Fibroblast of peridontal ligament (primary cell): ENCODE results near the gene MYCBP2.

Experiments used
- DNase-seq: peaks from one replicate; pipeline ENCODE4 v3.0.0-alpha.2; 2010; ENCODE audit errors: extremely low read depth

Gene MYCBP2

DNA sequence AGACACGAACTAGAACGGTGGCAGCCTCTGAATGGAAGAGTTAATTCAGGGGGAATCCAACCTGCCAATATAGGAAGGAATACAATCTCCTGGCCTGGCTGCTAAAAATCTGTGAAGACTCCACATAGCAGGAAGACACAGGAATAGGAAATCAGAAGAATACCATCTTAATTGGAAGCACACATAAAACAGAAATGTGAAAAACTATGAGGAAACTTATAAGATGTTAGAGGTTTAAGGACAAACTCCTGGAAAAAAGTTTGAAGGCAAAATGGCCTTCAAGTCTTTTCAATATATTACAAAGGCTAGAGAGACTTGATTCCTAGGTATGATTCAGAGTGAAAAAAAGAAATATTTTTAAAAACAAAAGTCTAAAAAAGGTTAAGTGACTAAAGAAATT, 221.8 kb downstream of the MYCBP2 start:
- no peak for DNase-seq

DNA sequence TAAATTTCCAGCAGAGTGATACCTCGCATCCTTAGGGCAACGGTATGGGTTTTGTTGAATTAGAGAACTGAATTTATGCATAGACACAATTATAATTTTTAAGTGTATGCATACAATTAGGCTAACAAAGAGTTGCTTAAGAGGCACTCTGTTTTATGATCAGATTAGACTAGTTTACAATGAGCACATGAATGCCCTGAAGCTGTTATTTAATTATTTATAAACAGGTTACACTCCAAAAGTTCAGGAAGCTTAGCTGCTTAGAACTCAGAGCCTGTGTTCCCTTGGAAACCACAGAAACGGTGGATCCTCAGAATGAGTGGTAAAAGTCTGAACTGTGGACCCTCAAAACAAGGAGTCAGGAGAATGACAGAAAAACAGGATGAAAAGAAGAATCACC, 227.5 kb downstream of the MYCBP2 start:
- no peak for DNase-seq

DNA sequence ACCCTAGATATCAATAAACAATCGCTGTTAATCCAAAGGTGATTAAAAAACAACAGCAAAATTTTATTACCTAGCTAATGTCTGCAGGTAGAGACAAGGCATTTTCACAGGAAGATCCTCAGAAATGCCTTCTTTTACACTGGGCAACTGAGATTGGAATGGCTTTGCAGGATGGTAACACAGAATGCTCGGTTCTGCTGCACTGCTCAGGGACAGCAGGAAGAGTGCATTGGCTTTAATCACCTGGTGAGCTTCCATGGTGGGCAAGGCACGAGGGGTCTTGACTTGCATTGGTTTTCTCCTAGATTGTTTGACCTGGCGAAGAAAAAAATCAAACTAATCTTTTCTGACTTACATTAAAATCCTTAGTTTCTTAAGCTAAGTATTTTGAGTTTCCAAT, 231.6 kb downstream of the MYCBP2 start:
- no peak for DNase-seq

GRCh38 chr13:77094773-77095172, 232.1 kb downstream of the MYCBP2 start:
- no peak for DNase-seq

DNA sequence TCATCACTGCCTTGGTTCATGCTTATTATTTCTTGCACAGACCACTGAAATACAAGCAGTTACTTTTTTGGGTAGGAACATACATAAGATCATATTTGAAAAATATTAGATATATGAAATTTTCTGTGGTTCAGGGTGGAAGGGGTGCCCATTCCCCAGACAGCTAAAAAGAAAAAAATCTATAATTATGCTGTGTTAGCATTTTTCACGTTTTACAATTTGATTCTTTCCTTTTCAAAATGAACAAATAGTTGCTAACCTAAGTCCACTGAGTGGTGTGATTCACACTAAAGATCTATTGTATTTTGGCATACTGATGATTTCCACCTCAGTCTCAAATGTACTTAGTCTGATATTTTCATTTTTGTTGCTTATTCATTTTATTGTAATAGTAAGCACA, 233.2 kb downstream of the MYCBP2 start:
- no peak for DNase-seq

DNA sequence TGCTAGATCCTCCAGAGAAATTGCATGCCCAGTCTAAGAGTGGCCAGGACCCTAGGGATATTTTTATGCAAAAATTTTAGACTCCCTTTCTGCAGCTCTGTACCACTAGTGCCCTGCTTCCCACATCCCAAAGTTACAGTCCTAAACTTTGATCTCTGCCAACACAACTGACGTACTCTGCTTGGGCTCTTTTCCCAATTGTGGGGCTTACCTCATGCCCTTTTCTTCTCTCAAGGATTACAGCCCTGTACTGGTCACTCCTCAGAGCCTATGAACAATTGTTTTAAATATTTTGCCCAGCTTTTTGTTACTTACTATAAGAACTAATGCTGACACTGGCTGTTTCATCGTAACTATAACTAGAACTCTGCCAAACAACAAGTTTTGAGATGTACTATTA, 242.1 kb downstream of the MYCBP2 start:
- DNase-seq, result no peak

DNA sequence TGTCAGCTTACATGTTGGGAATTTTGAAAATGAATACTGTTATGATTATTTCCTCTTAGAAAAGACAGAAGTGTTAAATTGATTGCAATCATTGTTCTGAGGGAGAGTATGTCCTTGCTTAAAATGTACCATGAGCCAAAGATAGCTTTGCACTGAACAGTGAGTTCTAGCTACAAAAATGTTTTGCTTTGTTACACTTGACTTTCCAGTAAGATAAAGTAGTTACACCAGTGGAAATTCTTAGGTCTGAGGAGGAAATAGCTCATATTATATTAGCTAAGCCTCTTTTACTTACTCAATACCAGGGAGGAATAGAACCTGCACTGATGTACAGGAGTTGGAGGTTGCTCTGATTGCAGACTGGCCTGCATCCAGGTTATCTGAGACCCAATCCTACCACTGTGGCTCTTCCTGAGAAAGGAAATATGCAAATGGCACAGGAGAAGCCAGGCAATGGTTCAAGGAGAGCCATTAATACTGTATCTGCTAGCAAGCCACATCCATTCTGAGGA, 246.9 kb downstream of the MYCBP2 start:
- no peak for DNase-seq

- DNase-seq, result no peak
Measured at GRCh38 chr13:77067519-77067918, 259.4 kb downstream of the MYCBP2 start.

DNA sequence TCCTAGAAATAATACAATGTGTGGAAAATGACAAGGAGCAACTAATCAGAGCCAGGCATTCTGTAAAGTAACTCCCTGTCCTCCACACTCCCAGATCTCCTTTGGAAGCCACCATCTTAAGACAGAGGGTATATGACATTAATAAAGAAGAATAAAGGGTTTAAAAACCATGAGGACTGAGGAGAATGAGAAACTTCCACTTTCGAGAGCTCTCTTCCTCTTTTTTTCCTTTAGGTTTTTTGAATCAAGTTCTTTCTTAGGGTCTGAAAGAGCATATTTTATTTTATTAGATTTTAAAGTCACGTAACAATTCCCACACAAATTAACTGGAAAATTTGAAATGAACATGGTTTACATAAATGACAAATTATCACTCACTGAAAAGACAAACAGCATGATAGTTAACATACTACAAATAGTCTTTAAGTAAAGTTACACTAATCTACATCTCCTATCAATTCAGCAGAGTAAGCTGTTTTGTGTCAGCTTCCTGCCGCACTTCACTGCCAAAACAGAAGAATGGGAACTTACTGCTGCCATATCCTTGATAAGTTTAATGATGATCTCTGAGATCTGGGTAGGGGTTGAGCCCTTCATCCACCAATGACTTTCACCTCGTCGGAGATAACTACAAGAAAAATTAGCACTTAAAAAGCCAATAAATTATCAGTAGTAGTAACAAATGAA, 261.3 kb downstream of the MYCBP2 start:
- no peak for DNase-seq

GRCh38 chr13:77062097-77062496, 264.8 kb downstream of the MYCBP2 start:
- peak; percentile 34 for DNase-seq

DNA sequence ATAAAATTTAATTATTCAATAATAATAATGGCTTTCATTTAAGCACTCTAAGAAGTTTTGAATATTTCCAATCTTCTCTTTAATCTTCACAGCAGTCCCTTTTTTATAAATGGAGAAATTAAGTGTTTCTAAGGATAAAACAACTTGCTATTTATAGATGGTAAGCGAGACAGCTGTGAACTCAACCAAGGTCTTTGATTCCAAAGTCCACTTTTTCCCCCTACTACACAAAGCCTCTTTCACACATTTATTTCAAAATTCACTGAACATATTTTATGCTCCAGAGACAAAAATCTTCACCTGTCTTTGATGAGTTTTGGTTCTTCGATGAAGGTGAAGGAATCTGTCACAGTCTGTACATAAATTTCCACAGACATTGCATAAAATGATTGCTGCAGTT, 265.5 kb downstream of the MYCBP2 start:
- no peak for DNase-seq

GRCh38 chr13:77056886-77057285, 270.0 kb downstream of the MYCBP2 start:
- DNase-seq, result no peak

DNA sequence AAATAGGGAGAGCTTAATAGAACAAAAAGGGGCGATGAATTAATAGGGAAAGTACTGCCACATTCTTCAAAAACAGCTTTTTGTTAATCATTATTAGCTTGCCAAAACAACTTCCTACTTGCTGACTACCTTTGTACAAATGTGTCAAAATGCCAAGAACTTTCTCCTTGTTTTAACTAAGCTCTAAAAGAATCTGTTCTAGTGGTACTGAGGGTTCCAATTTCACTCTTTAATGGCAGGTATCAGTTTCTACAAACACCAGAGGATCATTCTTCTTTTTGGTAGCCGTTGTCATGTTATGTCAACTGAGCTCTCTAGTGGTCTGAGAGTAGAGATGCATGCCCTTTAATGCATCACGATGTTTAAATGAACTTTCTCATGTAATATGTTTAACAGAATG, 270.5 kb downstream of the MYCBP2 start:
- peak; percentile 21 for DNase-seq

- no peak for DNase-seq
Measured at GRCh38 chr13:77055158-77055557, 271.7 kb downstream of the MYCBP2 start.

DNA sequence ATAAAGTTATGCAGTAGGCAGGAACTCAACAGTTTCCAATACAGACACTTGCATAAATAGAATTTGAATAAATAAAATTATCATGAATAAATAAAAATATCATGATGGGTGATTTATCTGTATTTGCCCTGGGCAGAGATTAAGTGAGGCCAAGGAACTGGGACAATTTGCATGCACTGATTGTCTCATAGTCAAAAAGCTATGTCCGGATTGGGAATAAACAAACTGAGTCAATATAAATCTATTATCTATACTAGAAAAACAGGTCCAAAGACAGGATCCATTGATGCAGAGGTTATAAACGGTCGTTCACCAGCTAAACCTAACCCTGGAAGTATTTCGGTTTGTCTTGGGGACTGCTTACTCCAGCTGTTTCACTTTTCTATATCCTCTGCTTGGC, 273.7 kb downstream of the MYCBP2 start:
- DNase-seq, result no peak

DNA sequence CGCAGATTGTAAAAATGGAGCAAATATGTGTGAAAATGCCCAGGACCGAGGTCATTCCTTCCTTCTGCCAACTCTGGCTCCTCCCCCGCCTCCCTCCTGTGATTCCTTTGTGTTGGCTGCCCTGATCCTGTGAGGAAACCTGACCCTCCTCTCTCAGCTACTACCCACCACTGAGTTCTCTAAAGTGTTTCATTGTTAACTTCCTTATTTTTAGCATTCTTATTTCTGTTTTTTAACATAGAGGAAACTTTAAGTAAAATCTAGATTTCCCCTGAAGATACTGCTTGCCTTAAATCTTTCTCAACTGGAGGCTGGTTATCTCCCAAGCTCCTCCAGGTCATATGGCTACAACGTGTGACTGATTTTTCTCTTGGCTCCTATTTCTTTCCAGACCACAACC, 278.2 kb downstream of the MYCBP2 start:
- DNase-seq, result peak; percentile 38

- DNase-seq, result no peak
Measured at GRCh38 chr13:77047649-77048343, 279.1 kb downstream of the MYCBP2 start.

GRCh38 chr13:77042566-77043177, 284.2 kb downstream of the MYCBP2 start:
- no peak for DNase-seq

DNA sequence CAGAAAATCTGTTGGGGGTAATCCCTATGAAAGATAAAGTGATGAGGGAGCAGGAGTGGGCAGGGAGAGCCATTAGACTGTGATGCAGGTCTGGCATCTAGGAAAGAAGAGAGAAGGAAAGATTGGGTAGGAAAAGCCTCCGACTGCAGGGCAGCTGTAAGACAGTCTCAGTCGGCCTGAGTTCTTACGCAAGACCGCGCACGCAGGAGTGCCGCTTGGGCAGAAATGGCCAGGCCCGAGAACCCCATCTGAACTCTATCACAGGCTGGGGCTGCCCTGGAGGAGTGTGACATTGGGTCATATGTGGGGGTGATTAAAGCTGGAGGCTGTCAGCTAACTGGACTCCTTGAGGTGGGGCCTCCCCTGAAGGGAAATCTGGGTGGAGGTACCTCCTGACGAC, 286.1 kb downstream of the MYCBP2 start:
- no peak for DNase-seq

- no peak for DNase-seq
Measured at GRCh38 chr13:77040076-77040475, 286.8 kb downstream of the MYCBP2 start.

DNA sequence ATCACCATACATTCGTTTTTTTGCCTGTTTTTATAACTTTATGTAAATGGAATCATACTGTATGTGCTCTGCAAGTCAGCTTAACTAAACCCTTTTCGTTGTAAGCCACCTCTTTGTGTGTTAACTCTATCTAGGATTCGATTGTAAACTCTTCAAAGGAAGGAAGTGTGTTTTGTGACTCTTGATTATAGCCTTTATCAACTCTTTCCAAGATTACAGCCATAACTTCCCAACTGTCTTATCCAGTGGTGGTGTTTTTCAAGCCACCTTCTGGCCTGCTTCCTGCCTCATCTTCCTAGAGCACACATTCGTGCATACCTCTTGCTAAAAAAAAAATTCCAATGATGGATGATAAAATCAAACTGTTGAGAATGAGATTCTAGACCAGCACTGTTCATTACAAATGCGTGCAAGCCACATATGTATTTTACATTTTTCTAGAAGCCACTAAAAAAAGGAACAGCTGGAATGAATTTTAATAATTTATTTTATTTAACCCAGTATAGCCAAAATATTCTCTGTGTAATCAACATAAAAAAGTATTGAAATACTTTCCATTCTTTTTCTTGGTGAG, 287.9 kb downstream of the MYCBP2 start:
- DNase-seq, result peak; percentile 61

DNA sequence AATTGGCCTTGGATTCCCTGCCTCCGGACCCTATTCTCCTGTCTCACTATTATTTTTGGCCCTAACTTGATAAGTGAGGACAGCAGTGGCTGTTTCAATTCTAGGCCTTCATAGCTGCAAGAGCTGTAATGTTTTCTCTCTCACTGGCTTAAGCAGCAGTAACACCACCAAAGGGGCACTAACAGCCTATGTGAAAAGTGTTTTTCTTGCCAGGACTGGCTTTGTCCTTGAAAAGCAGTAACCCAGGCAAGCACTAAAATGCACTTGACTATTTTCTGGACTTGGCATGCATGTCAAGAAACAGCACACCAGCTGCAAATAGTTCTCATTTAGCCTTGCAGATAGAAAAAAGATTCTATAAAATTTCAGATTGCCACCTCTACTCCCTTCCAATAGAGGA, 290.6 kb downstream of the MYCBP2 start:
- DNase-seq, result no peak

DNA sequence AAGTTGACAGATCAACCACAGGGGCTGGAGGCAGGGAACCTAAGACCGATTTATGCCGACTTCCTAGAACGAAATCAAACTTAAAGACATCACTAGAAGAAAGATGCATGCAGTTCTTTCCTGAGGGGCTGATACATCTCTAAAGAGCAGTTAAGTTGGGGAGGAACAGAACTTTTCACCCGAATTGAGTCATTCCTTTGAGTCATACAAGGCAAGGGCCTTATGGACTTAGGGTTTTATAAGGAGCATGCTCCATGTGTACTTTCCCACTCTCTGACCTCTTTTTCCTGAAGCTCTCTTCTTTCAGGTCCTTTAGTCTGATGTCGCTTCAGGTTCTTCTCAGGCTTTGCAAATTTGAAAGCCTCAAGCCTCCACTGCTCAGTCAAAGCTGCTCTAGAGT, 292.0 kb downstream of the MYCBP2 start:
- peak; percentile 71 for DNase-seq
